Measurements from ENCODE around the gene MYZAP. TPM values are rescaled to one million over a fixed set of nuclear protein-coding genes. Genes with fewer than 3 reads are reported as not detected.

MYZAP gene
- total RNA-seq, 3 donors from 2014 or later, result 12.1 to 23.0 (median 16.7) TPM

GRCh38 chr15:57655809-57656208, 64.1 kb downstream of the MYZAP start:
- no peaks in the 10 kb centered on the region for H3K4me1 ChIP-seq
- TF ChIP-seq POLR2A (IDR thresholded peaks at IDR 0.05) (no peak), POLR2AphosphoS5 (IDR thresholded peaks at IDR 0.05) (no peak), CTCF (IDR thresholded peaks at IDR 0.05) (no peak)
- H3K9me3 ChIP-seq, result no peaks in the 10 kb centered on the region
- no peaks in the 10 kb centered on the region for H3K27me3 ChIP-seq
- no peak for DNase-seq (ENCODE audit: low spot score in 2 of 2)
- intact Hi-C loops (cut with DNase I; ENCODE audit: low total_unique reads), result no loop called here
- no peak overlapping the region for H3K4me3 ChIP-seq
- H3K36me3 ChIP-seq, result no peaks in the 10 kb centered on the region
- no peak overlapping the region for H3K27ac ChIP-seq

GRCh38 chr15:57656434-57656833, 64.7 kb downstream of the MYZAP start:
- Histone ChIP-seq H3K9me3 (no peaks in the 10 kb centered on the region), H3K4me3 (no peak overlapping the region), H3K27me3 (no peaks in the 10 kb centered on the region), H3K27ac (no peak overlapping the region), H3K4me1 (no peaks in the 10 kb centered on the region), H3K36me3 (no peaks in the 10 kb centered on the region)
- no peak for DNase-seq (ENCODE audit: low spot score in 2 of 2)
- TF ChIP-seq CTCF (IDR thresholded peaks at IDR 0.05), result no peak
- no peak for TF ChIP-seq POLR2AphosphoS5 (IDR thresholded peaks at IDR 0.05)
- TF ChIP-seq POLR2A (IDR thresholded peaks at IDR 0.05), result no peak
- intact Hi-C loops (cut with DNase I; ENCODE audit: low total_unique reads), result no loop called here

DNA sequence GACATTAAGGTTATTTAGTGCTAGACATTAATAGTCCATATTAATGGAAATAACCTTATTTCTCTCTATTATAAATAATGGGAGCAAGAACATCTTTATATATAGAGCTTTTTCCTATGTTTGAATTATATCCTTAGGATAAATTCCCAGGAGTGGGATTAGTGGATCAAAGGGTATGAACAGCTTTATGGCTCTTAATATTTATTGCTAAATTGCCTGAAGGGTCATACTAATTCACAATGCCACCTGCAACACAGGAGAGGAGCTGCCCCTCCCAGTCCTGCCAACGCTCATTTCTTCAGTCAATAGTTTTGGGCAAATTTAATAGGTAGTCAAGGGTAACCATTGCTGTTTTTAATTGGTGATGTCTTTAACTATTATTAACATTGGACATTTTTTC, 65.9 kb downstream of the MYZAP start:
- H3K36me3 ChIP-seq, result no peaks in the 10 kb centered on the region
- H3K4me1 ChIP-seq, result no peaks in the 10 kb centered on the region
- DNase-seq (ENCODE audit: low spot score in 2 of 2), result no peak
- intact Hi-C loops (cut with DNase I; ENCODE audit: low total_unique reads), result no loop called here
- H3K9me3 ChIP-seq, result no peaks in the 10 kb centered on the region
- TF ChIP-seq POLR2AphosphoS5 (IDR thresholded peaks at IDR 0.05) (no peak), CTCF (IDR thresholded peaks at IDR 0.05) (no peak), POLR2A (IDR thresholded peaks at IDR 0.05) (no peak)
- H3K4me3 ChIP-seq, result no peak overlapping the region
- H3K27ac ChIP-seq, result no peak overlapping the region
- no peaks in the 10 kb centered on the region for H3K27me3 ChIP-seq

GRCh38 chr15:57662091-57662744, 70.5 kb downstream of the MYZAP start:
- H3K27ac ChIP-seq, result peak overlapping the region in 1 of 2 donors; percentile 36
- no peaks in the 10 kb centered on the region for H3K36me3 ChIP-seq
- H3K4me3 ChIP-seq, result no peak overlapping the region
- no peaks in the 10 kb centered on the region for H3K9me3 ChIP-seq
- no peak for DNase-seq (ENCODE audit: low spot score in 2 of 2)
- no peak for TF ChIP-seq CTCF (IDR thresholded peaks at IDR 0.05)
- TF ChIP-seq POLR2AphosphoS5 (IDR thresholded peaks at IDR 0.05), result no peak
- no peak for TF ChIP-seq POLR2A (IDR thresholded peaks at IDR 0.05)
- H3K4me1 ChIP-seq, result no peaks in the 10 kb centered on the region
- intact Hi-C loops (cut with DNase I; ENCODE audit: low total_unique reads), result no loop called here
- H3K27me3 ChIP-seq, result no peaks in the 10 kb centered on the region

GRCh38 chr15:57662802-57663201, 71.1 kb downstream of the MYZAP start:
- intact Hi-C loops (cut with DNase I; ENCODE audit: low total_unique reads), result no loop called here
- TF ChIP-seq CTCF (IDR thresholded peaks at IDR 0.05) (no peak), POLR2A (IDR thresholded peaks at IDR 0.05) (no peak), POLR2AphosphoS5 (IDR thresholded peaks at IDR 0.05) (no peak)
- no peaks in the 10 kb centered on the region for H3K36me3 ChIP-seq
- peak overlapping the region in 1 of 2 donors; percentile 36 for H3K27ac ChIP-seq
- no peaks in the 10 kb centered on the region for H3K9me3 ChIP-seq
- H3K4me1 ChIP-seq, result no peaks in the 10 kb centered on the region
- H3K4me3 ChIP-seq, result no peak overlapping the region
- no peaks in the 10 kb centered on the region for H3K27me3 ChIP-seq
- DNase-seq (ENCODE audit: low spot score in 2 of 2), result no peak
